ENCODE data around the gene PPAN.
A peak's percentile ranks its signal among the peaks of the same experiment; 100 is the strongest.

GRCh38 chr19:10112037-10112761, 6.0 kb downstream of the PPAN start:
- TF ChIP-seq POLR2A (IDR thresholded peaks at IDR 0.05; ENCODE audit: low read depth, low read length) (peak; percentile 78; the same call in 1 of the 2 replicates), POLR2AphosphoS5 (IDR thresholded peaks at IDR 0.05; ENCODE audit: low read depth, low read length) (no peak; the same call in 1 of the 2 replicates), TAF1 (IDR thresholded peaks at IDR 0.05; ENCODE audit: low read depth, low read length) (no peak), PAX5 (IDR thresholded peaks at IDR 0.05; ENCODE audit: insufficient read depth, low read length, severe bottlenecking) (no peak)

Measured in GM12891 (cell line).